GM18868 (cell line): ENCODE data around the gene PTPRR.

Experiments
- ATAC-seq: cut with Tn5 transposase; IDR thresholded peaks from one replicate; pipeline ENCODE4 v1.9.1; 2021; ENCODE audit warnings: mild to moderate bottlenecking, moderate library complexity; ENCODE audit not compliant: unreplicated experiment

PTPRR gene

DNA sequence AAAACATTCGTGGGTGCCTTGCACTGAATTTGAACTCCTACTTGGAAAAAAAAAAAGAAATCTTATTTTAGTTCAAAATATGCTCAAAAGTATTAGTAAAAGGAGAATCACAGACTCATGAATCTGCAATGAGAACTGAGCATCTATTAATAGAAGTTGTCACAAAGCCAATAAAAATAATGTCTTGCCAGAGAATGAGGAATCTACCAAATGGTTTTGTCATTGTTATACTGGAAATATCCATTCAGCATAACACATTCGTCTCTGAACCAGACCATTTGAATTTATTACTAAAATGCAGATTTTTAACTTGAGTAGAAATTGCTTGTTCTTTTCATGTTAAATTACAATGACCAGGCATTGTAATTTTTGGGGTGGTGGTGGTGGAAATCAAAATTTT lies 271.7 kb downstream of the PTPRR start:
- no peak for ATAC-seq

DNA sequence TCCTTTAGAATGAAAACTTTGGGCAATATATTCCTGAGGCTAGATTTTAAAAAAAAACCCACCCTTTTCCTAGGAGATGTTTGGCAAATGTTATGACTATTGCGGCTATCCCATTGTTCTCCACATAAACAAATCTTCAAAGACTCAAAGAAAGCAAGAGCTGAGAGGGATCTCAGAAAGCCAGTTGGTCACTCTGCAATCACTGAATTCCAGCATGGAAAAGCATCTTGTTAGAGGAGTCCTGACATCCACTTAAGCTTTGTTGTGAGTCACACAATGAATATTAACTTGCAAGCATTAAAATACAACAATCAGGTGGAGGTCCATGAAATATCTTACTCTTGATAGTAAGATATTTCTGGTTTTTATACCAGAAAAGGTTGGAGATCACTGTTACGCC lies 272.3 kb downstream of the PTPRR start:
- no peak for ATAC-seq

DNA sequence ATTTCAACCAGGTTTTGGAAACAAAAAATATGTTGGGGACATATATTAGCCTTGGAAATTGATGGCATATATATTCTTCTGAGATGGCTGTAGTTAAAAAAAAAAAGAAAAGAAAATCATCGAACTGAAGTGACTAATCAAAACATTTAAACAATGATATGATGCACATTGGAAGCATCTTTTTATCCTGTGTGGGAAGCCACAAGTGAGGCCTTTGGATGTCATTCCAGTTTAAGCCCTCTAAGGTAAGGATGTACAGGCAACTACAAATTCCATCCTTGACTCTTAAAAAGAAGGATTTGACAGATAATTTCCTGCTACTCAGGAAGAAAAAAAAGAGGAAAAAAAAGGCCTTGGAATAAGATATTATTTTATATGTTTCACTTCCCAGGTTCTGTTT lies 273.7 kb downstream of the PTPRR start:
- no peak for ATAC-seq

DNA sequence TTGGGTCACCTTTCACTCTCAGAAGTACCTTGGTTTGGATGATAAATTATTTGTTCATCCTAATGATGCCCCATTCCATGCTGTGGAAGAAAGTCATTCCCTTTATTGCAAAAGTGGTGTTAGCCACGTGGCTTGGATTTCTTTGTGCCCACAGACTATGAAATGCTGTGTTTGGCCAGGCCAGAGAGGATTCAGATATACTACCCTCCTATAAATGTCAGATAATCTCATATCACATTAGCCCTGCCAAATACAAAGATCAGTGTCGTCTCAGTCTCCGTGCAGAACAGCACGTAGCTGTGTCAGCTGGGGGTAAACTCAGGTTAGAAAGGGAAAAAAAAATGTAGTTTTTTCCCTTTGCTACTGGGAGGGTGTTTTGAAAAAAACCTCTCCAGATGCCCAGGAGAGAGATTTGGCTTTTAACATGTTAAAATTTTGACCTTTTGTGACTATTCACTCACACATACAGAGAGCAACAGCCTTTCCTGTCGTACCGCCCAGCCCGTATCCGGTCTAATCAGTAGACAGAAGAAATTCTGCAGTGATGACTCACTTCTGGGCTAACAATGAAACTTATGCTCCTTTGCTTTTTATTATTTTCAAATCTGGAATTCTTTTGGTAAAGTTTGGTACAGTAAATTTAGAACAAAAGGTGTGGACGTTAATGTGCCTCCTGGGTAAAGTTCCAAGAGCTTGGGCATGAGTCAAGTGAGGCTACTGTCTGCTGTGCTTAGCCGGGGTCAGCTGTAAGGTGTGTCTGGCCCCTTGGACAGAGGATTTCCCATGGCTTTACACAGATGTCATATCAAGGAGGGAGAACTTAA lies 274.8 kb downstream of the PTPRR start:
- ATAC-seq, result no peak

DNA sequence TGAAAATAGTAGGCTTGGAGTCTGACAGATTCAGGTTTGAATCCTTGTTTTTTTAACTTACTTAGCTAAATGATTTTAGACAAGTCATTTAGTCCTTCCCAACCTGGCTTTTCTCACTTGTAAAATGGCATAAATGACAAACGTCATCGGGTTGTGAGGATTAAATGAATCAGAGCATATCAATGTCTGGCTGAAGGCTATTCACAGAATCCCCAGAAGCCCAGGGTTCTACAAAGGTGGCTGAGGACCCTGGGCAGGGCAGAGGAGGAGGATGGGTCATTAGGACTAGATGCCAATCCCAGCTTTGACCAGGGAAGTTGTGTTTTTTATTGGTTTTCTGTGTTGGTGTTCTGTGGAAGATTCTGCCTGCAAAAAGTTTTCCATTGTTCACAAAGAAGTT lies 275.7 kb downstream of the PTPRR start:
- ATAC-seq, result no peak

DNA sequence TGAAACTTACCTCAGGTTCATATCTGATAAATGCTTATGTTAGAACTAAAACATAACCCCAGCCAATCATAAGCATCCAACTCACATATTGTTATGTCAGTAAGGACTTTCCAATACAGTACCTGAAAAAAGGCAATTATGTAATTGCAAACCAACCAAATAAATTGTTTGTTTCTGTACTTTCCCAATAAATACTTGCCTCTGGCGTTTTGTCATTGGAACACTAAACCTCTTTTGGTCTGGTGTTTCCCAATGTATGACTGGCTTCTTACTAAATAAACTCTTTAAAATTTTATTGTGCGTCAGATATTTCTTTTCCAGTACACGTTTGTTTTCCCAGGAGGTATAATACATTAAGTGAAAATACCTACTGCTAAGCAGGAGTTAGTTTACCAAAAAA lies 276.6 kb downstream of the PTPRR start:
- no peak for ATAC-seq

DNA sequence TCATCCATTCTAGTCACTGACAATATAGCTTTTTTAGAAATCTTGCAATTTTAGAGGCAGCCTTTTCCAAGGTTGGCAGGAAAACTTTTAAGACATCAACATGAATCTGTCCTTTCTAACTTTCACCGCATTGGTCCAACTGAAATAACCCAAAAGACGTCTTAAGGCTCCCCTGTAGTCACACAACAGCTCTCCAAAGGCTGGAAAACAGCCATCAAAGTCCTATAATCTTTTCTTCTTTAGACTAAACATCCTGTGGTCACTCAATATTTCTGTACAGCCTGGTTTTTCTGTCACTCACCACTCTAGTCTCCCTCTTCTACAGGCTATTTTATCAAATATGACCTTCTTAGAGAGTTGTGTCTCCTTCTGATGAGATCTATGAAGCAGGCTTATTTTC lies 278.8 kb downstream of the PTPRR start:
- ATAC-seq, result no peak

DNA sequence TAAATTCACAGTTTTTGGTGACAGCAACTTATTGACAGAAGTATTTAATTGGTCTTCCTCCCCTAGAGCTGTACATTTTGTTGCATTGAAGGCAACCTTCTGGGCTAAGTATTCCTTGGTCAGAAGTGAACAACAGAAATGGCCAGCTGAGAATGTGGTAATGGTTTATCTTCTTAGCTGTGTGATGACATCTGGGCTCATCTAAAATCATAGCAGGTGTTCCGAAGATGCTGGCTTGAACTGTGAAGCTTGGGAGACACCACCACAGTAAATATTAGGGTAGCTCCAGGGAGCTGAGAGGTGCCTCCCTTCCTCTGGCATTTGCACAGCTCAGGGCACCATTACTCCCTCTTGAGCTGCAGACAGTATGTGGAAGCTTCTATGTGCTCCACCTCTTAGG lies 279.6 kb downstream of the PTPRR start:
- no peak for ATAC-seq

DNA sequence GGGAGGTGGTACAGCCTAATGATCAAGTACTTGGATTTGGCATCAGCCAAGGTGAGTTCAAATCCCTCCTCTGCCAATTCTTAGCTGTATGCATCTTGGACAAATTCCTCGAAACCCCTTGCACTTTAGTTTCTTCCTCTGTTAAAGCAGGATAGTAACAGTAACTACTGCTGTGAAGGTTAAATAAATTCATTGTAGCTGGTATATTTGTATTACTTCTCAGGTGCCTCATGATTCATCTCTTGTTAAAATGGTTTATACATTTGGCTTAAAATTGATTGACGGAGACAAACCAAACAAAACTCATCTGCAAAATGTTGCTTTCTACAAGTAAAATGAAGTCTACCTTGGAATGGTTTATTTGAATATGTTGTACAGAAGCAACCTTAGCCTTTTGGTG lies 281.0 kb downstream of the PTPRR start:
- ATAC-seq, result no peak

DNA sequence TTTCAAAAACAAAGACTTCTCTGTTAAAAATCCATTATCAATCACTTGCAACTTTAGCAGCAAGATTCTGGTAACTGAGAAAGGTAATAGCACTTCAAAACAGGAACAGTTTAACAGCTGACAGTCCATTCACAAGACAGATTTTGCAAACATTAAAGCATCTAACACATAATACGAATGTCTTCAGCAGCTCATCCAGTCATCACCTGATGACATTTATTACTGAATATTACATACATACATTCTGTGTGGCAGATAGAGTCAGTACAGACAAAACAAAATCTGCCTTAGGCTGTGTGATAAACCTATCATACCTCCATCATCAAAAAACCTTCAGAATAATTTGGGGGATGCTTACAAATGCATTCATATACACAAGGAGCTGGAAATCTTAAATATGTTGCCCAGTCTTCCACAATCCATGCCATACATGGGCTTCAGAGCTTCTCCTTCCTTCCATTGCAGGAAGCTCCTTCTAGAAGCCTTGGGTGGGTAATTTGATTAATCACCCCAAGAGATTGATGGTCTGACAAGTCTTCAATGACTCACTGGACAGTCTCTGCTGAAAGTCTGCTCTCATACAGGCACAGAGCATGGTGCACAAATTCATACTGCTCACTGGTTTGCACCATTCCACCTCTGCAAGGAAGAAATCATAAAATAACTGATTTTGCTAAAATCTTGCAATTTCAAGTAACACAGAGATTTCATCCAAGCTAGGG lies 281.7 kb downstream of the PTPRR start:
- ATAC-seq, result no peak

DNA sequence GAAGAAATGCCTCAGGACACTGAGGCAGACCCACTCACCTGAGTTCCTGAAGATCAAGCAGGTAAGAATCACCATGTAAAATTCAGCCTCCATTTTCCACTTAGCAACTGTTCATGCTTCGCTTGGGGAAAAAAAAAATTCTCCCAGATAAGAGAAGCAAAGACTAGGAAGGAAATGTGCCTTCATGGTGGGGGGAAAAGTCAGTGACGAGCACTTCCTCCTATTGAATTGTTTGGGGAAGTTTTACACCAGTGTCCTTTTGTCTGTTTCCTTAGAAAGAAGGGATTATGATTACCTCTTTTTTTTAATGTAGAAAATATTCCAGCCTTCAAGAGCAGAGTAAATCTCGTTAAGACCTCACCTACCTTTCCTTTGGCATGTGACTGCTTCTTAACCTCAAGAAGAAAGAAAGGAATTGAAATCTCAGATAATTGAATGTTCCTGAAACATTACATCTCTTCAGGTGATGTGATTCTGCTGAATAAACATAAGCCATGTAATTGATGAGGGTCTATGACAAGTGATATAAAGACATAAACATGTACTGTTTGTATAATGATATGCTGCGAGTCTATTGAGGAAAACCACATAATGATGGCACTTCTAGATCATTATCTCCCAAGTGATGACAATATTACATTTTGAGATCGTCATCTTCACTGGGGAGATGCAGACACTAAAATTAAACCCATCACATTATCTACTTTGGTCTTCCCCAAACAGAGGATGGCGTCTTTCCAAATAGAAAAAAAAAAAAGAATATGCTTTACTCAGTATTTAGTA lies 283.0 kb downstream of the PTPRR start, which contains the start of gene PTPRB:
Gene PTPRB (minus strand): TSS at position 127 of the 783 bp plus-strand sequence. CDS start 34 bp downstream, at position 93.
- no peak for ATAC-seq

DNA sequence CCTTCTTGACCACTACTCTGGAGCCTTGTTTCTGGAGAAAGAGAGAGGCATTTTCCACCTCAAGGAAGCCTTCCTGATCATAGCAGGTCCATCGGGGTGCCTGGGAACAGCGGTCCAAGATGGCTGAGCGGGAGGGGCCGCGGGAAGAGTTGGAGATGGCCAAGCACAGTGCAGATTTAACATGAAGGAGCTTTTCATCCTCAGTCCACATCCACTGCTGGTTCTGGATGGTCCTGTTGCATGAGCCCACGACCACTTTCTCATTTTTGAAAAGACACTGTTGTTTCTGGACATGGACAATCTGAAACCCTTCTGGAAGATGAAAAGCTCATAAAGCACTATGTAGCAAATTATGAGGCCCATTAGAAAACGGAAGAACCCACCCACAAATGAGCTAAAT lies 284.8 kb downstream of the PTPRR start:
- no peak for ATAC-seq

DNA sequence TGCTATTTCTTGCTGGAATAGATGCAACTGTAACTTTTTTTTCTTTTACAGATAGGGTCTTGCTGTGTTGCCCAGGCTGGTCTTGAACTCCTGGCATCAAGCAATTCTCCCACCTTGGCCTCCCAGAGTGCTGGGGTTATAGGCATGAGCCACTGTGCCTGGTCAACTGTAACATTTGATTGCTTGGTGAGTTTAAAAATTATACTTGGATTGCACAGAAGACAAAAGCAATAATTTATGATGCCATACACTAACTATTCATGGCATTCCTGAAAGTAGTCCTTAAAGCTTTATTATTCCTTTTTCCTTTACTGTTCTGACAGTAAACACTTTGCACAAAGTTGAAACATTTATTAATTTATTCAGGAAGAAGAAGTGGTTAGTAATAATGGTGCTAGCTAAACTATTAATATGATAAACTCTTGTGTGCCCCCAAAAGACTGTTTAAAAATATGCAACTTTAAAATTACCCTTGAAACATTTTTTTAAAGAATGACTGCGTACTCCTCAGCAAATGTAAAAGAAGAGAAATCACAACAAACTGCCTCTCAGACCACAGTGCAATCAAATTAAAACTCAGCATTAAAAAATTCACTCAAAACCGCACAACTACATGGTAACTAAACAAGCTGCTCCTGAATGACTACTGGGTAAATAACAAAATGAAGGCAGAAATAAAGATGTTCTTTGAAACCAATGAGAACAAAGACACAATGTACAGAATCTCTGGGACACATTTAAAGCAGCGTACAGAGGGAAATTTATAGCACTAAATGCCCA lies 291.6 kb downstream of the PTPRR start:
- ATAC-seq, result no peak

DNA sequence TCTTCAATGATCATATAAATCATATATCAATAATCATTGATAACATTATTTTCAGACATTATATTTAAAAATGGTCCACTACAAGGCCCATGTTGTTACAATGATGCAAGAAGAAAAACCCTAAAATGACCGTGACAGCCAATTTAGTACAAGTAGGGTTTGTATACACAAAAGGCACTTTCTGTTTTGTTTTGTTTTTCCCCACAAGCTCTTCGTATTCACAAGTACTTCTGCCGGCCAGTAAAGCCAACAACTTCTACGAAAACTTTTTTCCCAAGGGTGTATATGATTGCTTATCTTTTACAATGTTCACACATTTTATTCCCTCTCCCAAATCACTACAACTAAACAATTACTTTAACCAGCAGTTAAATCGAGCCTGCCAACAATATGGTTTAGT lies 292.9 kb downstream of the PTPRR start:
- no peak for ATAC-seq

DNA sequence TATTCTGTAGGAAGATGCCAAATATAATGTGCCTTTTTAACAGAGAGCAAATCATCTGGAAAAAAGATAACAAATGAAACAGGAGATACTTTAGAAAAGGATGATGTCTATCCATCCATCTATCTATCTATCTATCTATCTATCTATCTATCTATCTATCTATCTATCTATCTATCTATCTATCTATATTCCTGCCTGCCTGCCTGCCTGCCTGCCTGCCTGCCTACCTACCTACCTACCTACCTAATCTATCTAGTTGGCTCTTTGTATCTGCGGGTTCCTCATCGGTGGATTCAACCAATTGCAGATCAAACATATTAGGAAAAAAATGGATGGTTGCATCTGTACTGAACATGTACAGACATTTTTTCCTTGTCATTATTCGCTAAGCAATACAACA lies 294.4 kb downstream of the PTPRR start:
- no peak for ATAC-seq

DNA sequence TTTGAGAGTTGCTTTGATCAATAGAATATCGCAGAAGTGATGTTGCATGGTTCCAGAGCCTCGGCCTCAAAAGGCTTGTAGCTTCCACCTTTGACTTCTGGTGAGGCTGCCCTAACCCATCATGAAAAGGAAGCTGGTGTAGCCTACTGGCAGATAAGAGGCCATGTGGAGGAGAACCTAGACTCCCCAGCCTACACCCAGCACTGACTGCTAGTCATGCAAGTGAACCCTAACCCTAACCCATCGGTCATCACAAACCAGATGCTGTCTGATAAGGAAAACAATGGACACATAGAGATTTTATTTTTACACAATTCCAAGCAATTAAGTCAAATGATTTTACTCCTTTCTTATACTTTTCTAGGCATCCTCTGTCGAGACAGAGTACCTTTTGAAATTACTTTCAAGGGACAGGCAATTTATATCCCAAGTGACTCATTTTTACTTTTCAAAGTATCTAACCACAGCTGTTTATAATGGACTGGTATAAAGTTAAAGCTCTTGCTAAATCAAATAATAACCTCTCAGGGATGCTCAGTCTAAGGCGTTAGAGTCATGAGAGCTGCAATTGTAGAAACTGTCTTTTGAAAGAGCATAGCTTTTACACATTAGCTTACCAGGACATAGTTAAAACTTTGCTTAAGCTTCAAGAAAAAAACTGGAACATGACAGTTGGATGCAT lies 300.9 kb downstream of the PTPRR start:
- ATAC-seq, result no peak

DNA sequence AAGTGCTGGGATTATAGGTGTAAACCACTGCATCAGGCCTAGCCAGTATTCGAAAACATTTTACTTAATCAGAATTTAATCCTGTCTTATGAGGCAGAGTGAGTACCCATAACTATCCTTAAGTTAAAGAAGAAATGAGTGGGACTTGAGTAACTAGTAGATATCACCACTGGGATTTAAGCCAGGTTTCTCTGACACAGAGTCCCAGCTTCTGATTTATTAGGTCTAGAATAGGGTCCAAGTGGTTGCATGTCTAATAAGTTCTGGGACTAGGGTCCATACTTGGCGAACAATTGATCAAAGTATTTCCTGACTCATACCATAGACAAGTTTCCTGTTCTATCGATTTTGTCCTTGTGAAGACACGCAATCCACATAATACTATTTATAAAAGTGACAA lies 302.2 kb downstream of the PTPRR start:
- no peak for ATAC-seq

DNA sequence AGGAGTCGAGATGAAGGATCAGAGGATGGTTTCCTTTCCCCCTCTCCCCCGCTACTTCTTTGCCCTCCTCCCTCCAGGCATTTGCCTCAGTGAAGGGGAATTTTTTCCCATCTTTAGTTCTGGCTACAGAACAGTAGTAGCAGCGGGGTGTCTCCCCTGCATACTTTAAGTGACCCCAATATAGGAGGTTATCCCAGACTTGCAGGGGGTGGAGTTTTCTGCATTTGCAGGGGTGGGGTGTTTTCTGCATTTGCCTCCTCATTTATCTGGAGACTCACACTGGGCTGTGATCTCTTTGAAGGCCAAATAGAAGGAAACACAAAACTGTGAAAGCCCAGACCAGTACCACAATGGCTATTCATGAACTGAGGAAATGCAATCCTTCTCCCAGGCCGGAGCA lies 303.1 kb downstream of the PTPRR start:
- ATAC-seq, result no peak

DNA sequence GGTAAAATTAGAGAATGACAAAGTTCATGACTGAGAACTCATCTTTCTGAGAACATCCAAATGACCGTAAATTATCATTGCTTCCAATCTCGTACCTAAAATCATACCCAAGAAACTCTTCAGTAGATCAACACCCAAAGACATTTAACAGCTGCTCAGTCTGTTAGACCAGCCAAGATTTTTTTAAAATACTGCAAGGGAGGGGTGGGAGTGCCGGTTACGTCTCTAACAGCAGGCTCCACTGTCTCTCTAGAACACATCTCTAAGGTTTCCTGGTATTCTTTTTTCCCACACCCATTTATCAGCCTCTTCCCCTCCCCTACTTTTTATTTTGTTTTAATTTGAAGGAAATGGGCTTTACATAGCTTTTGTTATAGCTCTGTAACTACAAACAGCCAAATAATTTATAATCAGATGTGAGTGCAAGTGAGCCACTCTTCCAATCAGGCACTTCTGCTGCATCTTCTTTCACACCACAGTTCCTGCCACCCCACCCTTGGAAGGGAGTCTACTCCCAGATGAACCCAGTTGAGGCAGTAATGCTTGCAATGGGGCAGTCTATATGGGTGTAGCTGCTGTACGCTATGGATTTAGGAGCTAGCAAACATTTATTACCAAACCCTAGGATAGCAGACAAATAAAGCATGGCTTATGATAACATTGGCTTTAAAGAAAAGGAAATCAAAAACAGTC lies 305.2 kb downstream of the PTPRR start:
- no peak for ATAC-seq
